GM18520 (cell line): ENCODE data around the gene ITPKB.

Experiments used
- ATAC-seq: cut with Tn5 transposase; IDR thresholded peaks from one replicate; pipeline ENCODE4 v1.9.1; 2021; ENCODE audit not compliant: unreplicated experiment

ITPKB gene

DNA sequence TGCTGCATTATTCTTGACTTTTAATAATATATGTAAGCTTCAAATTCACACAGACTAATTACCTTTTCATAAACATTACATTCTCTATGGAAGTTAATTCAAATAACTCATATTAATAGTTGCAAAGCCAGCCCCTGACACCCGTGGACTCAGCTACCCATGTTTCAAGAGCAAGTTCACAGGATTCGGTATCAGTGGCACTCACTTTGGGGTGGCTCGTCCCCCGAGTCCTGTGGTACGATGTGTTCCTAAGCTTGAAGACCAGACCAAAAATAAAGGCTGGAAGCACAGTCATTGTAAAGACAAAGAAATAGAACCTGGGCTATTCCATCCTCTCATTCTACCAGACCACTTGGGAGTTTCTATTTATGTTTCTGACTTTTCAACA lies 70.9 kb downstream of the ITPKB start:
- no peak for ATAC-seq

DNA sequence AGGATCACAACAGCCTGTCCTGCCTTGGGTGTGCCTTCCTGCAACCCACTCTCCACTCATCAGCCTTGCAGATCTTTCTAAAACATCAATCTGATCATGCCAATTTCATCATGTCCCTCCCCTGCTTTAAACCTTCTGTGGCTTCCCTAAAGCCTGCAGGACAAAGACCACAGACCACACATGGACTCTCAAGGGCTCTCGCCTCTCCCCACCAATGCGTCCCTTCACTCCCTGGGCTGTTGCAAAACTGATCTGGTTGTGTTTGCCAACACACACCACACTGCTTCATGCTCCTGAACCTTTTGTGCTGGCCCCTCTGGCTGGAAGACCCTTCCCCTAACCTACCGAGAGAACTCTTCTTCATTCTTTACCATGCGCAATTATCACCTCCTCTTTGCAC lies 72.4 kb downstream of the ITPKB start:
- no peak for ATAC-seq

DNA sequence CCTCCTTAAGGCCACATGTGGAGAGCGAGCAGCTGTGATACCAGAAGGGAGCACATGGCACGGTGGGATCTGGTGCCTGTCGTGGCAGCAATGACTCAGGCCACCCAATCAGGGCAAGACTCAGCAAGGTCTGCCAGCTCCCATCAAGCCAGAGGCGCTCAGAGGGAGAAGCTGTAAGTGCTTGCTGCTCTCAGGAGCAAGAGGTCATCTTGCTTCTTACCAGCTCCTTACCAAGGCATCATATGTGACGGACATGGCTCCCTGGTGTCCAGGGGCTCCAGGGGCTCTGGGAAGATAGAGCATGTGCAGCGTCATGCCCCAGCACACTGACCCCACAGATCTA lies 72.9 kb downstream of the ITPKB start:
- ATAC-seq = no peak

DNA sequence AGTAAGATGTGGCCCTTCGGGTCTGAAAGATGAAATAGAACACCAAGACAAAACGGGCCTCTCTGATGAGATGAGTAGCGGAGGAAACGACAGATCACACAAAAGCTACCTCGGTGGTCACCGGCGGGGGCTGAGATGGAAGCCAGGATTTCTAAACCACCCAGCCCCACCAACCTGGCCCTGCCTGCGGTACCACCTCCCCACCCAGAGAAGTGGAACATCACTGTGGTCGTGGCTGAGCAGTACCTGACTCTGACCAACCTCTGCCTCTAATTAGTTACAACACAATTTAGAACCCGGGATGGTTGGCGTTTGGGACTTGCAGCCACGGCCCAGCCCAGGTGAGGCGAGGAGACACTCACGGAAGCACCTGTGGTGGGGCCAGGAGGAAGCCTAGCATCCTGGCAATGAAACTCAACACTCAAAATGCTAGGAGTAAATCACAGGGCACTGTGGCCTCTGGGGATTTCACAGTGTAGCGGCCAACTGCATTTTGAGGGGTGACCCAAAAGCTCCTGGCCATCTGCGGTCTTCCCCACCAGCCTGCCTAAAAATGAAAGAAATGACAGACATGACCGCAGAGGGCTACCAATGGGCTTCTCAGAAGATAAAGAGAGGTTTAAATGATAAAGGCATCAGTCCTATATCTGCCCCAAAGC lies 73.4 kb downstream of the ITPKB start:
- ATAC-seq = no peak

DNA sequence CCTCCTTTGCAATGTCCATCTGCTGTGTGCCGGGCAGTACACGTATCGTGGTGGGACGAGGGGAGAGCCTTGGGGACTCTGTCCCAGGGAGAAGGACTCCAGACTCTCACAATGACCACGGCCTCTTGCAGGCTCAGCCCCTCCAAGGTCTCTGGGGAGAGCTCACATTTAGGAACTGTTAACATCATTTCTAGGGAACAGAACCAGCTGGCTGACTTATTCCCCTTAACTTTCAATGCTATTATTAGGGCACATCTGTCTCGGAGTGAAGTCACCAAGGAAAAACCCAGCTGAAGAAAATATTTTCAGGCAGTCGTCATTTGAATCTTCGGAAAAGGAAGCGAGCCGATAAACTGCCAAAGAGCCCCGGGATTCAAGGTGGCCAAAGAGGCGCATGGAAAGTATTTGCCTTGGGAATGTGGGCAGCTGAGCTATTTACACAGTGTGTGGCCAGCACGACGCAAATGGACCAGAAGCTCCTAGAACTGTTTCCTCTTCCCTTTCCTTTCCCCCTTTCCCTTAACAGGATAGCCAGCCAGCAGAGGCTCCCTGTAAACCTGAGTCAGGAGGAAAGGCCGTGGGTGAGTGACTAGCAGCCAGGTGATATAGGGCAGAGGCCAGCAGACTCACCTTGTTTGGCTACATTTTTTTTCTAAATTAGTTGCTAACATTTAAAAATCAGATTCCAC lies 74.5 kb downstream of the ITPKB start:
- ATAC-seq = no peak

DNA sequence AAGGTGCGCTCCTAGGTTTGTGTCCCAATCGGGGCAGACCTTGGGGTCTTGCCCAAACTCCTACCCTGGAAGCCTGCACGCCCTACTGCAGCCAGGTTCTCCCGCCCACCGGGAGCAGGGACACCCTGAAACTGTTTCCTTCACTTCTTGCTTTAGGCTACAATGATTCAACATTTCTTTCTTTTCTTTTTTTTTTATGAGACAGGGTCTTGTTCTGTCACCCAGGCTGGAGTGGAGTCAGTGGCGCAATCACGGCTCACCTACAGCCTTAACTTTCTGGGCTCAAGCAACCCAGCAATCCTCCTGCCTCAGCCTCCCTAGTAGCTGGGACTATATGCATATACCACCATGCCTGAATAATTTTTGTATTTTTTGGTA lies 75.8 kb downstream of the ITPKB start:
- ATAC-seq = no peak

DNA sequence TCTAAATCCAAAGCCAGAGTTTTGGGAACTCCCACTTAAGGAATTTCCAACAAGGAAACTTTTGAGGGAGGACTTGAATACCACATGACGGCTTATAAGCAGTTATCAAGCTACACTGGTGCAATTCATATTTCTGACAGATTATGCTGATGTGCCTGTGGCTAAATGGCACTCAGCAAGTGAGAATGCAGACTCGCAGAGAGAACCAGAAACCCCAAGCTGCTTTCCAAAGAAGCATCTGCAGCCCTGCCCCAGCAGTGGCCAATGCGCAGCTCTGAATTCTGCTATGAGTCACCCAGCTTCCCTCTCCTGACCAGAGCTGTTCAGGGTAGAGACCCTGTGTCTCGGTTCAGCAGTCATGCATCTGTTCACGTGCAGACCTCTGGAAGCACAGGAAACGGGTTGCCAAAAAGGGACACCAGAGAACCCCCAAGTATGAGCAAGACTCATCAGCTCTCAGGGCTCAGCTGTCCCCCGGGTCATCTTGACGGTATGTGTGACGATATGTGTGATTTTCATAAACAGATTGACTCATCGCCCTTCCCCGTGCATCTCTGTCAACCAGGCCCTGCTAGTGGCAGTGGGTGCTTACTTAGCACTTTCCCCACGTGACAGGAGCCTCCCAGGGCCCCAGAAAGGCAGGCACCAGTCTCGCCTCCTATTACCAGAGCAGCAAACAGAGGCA lies 76.3 kb downstream of the ITPKB start:
- peak; percentile 94 for ATAC-seq

DNA sequence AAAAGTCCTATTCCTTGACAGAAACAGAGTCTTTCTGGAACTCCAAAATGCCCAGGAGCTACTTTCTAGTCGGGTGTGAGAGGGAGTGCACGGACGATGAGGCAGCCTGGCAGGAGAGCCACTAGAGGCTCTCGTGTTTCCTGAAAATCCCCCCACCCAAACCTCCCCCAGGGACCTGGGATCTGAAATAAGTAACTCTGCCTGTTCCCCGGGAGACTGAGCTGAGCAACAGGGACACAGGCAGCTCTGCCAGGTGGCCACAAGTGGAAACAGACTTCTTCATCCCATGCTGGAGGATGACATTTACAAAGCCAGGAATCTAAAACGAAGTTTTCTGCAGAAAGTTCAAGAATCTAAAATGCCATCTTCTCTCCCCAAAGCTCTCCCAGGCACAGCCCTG lies 77.1 kb downstream of the ITPKB start:
- ATAC-seq = no peak

DNA sequence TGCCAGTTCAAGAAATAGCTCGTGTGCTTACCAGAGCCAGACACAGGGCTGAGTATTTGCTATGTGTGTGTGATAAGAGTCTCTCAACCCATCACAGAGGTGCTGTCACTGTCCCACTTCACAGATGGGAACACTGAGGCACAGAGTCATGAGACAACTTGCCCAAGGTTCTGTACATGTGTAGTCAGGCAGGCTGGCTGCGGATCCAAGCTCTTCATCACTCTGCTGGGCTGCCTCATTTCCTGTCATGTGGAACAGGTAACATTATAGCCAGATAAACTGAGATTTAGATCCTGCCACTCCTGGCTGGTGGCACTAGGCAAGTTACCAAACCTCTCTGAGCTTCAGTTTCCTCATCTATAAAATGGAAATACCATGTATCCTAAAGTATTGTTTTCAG lies 77.8 kb downstream of the ITPKB start:
- ATAC-seq = no peak

DNA sequence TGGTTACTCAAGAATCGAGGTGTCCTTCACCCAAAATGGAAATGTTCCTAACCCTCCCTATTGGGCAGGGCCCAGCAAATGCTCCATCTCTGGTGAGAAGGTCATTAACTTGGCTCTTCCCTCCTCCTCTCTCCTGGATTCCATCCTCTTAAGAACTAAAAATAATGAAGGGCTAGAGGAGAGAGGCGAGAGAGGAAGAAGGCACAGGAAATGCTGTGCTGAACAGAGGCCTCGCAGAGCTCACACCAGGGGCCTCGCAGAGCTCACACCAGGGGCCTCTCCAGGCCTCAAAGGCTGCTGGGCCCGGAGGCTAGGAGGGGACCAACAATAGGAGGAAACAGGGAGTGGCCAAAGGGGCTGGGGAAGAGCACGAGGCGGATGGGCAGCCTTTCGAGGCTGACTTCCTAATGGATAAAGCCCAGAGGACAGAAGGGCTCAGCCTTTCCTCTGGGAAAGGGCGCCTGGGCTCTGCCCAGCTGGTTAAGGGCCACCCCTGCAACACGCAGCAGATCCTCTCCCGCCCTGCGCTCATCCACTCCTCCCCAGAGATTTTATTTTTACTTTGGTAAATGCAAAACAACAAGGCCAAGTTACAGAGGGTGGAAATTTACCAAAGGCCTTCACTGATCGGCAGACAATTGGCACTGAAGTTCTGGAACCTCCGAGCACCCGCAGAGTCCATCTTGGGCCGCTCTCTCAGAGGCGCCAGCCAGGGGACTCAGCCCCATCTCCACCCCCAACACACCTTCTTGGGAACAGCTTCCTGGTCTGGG lies 78.5 kb downstream of the ITPKB start:
- ATAC-seq = no peak

DNA sequence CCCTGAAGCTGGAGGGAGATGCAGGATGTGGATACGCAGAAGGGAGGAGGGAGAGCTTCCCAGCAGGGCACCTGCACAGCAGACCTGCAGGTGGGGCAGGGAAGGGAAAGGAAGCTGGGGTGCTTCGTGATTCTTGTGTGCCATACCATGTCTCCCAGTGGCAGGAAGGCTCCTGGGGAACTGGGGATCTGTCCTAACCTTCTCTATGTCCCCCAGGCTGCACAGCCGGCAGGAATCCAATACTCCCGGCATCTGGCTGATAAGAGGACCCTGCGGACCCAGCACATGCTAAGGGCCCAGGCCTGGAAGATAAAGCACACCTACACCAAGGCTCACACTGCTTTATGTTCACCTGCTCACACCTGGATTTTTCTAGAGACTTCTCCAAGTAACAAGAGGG lies 79.4 kb downstream of the ITPKB start:
- ATAC-seq = no peak

DNA sequence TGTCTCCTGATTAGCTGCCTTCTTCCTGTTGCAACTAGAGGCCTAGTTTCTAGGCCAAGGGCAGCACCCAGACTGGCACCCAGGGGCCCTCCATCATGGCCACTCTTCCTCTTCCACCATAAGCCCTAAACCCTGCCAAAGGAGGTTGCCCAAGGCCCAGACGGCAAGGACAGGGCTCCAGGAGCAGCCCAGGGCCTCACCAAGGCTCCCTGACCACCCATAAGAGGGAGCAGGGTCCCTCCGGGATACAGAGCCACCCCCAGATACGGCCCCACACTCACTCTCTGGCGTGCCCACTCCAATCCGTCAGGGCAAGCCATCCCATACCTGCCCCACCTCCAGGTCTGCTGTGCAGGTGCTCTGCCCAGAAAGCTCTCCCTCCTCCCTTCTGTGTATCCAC lies 79.9 kb downstream of the ITPKB start:
- no peak for ATAC-seq

DNA sequence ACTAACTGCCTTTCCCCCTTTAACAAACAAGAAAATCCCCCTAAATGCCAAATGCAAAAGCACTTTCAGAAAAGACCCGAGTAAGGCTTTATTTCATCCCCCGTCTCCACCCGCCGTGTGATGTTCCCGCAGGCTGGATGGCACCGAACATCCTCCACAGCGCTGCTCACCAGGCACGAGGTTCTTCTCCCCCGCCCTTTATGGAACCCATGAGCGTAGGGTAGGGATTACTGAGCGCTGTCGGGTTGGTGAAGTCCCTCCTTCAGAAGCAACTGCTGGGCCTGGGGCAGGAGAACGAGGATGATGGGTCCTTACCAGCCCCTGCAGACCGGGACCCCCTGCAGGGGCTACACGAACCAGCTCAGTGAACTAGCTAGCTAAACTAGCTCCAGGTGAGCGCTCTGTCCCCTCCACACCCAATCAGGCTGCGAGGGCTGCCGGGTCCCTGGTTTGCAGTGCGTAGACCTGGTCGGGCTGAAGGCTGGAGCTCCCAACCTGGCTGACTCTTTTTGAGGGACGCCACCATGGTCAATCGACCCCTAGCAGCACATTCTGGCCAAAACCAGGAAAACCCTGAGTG lies 80.4 kb downstream of the ITPKB start:
- ATAC-seq = no peak

DNA sequence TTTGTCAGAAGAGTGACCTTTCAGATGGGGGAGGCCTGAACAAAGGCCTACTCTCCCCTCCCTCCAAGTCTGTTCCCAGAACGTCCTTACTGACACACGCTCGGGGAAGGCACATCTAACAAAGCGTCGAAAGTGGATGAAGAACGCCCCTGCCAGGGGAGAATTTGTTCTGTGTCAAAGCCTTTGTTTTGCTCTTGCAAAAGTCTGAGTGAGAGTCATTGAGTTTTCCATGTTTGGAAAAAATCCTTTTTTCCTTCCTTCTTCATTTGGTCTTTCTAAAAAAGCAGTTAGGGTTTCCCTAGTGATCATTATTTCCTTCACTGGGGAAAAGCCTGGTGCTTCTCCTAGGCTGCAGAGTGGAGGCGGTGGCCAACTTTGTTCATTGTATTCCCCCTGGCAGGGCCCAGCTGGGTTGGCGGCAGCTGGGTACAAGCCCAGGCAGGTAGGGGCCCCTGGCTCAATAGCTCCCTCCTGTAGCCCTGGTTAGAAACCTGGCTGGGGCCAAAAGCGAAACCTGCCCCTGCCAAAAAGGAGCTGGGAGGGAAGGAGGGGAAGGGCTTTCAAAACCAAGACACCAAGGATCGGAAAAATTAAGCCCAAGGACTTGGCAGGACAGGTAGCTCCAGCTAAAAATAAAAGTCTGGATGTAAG lies 81.1 kb downstream of the ITPKB start:
- no peak for ATAC-seq

DNA sequence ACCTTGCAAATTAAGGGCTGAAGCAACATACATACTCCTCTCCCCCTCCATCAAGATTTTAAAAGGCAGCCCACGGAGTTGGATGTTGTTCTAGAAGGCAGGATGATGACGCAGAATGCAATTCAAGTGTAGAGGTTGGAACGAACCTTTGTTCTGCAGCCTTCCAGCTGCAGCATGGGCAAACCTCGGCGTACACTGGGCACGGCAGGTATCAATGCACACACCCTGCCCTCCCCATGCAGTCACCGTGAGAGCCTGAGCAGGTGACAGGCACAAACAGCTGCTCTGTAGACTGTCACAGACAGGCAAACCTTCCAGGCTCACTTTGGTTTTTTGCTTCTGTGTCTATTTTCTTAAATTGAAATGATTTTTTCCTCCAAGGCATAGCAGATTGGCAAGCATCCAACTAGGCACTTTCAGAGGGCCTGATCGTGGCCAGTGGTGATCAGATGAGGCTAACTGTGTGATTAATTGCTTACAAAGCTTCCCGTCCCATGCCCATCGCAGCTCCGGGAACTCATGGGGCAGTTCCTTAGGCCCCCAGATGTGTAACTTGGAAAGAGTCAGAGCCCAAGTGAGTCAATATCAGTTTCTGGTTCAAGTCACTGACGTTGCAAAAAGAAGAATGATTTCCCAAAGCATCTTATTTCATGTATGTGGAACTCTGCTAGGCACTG lies 82.3 kb downstream of the ITPKB start:
- ATAC-seq = no peak

DNA sequence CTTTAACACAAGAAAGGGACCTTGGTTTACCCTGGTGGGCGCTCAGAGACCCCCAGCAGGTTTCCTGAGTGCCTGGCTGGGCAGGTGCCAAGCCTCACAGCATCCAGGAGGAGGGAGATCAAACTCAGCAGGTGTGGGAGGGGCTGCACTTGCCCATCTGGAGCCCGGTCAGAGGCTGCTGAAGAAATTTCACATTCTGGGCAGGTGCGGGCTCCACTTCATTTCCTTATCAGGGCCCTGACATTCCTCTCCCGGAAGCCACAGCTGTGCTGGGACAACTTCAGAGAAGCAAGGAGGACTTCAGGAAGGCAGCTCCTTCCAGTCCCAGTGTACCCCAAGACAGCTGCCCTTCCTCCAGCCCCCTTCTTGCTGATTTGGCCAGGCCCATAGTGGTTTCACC lies 82.9 kb downstream of the ITPKB start:
- no peak for ATAC-seq

DNA sequence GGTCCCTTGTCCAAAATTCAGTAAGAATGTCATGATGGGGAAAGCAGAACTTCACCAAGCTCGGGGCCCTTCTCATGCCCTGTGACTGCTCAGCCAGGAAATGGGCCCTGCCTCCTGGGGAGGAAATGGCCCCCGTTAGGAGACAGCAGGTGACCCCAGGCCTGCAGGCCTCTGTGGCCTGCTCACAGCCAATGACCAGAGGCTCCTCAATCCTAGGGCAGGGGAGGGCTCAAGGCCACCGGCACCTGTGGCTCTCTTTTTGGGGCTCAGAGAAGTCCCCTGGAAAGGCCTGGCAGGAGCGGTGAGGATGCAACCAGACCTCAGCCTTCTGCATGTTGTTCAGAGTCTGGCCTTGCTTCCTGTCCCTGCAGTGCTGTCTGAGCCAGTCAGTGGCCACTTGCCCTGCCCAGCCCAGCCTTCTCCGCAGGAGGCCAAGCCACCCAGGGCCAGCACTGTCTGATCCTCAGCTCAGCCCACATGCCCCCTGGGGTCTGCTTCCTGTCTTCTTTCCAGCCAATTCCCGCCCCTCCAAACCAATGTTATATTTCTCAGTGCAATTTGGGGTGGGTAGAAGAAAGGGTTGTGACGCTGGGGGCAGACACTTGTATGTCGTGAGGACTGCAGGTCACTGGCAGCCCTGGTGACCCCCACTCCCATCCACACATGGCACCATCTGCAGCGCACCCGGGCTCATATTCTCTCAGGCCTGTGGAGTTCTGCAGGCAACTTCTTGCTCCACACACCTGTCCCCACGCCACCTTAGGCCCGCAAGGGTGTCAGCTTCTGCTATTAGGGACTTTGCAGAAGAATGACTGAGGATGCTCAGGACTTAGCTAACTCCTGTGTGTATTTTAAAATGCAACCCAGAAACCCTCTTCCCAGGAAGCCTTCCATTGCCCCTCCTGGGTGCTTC lies 83.6 kb downstream of the ITPKB start:
- ATAC-seq = no peak

DNA sequence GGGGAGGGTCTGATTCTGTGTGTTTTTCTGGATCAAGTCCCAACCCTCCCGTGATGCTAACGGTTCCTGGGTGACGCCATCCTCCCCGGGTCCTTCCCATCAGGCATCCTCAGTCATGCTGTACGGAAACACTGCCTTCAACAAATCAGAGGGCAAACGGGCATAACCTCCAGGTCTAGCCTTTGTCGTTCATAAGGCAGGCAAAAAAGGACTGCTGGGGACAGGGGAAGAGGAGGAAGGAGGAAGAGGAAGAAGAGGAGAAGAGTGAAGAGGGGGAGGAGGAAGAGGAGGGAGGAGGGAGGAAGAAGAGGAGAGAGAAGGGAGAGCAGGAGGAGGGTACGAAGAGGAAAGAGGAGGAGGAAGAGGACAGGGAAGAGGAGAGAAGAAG lies 84.4 kb downstream of the ITPKB start:
- no peak for ATAC-seq

DNA sequence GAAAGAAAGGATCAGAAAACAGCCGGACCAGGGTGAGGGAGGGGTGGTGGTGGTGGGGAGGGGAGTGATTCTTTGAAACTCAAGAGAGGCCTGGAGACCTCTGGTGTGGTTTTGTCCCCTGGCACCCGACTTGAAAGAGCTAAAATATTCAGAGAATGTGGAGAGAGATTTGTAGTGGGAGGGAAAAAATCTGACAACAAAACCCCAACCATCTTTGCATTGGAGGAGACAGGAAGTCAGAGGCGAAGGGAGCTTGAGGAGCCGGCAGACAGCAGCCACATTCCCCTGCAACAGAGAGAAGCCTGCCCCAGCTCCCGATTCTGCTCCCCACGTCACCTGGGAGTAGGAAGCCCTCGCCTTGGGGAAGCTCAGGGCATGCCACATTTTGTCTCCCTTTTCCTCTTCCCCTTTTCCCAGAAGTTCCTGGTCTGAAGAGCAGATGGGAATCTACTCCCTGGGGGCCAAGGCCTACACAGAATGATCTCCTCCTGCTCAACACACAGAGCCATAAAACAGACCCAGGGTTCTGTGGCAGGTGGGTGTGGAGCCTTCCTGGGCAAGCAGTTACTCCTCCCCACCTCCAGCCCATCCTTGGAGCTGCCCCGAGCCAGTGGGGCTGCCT lies 84.9 kb downstream of the ITPKB start:
- no peak for ATAC-seq
